C4-2B (cell line): ENCODE data around the gene TTC39B.

Source experiments
- H3K27ac ChIP-seq: fragments of 450-650 bp; 2 replicates; pipeline ENCODE4 v1.5.1; 2017
- CTCF ChIP-seq: fragments of 450-650 bp; conservative IDR thresholded peaks from 2 replicates; pipeline ENCODE4 v1.5.1; 2017; ENCODE audit warnings: mild to moderate bottlenecking
- ZFX ChIP-seq: fragments of 450-650 bp; IDR thresholded peaks from 2 replicates; pipeline ENCODE4 v1.6.1; 2017

TTC39B gene

GRCh38 chr9:15189481-15189880, 117.5 kb downstream of the TTC39B start:
- no peak overlapping the region for H3K27ac ChIP-seq

GRCh38 chr9:15187589-15187988, 119.4 kb downstream of the TTC39B start:
- TF ChIP-seq ZFX (no peak), CTCF (no peak)
- no peak overlapping the region for H3K27ac ChIP-seq

More at GRCh38 chr9:15189481-15189880, 117.5 kb downstream of the TTC39B start:
- TF ChIP-seq CTCF (no peak), ZFX (no peak)

- TF ChIP-seq CTCF (no peak), ZFX (no peak)
- H3K27ac ChIP-seq = no peak overlapping the region
Measured at GRCh38 chr9:15182730-15183129, 124.3 kb downstream of the TTC39B start.

GRCh38 chr9:15182101-15182551, 124.9 kb downstream of the TTC39B start:
- no peak for TF ChIP-seq ZFX
- TF ChIP-seq CTCF = no peak
- H3K27ac ChIP-seq = no peak overlapping the region

- no peak overlapping the region for H3K27ac ChIP-seq
- no peak for TF ChIP-seq ZFX
- no peak for TF ChIP-seq CTCF
Measured at GRCh38 chr9:15180124-15180523, 126.9 kb downstream of the TTC39B start.

GRCh38 chr9:15178631-15179030, 128.4 kb downstream of the TTC39B start:
- H3K27ac ChIP-seq = no peak overlapping the region
- TF ChIP-seq CTCF (no peak), ZFX (no peak)

GRCh38 chr9:15176836-15177235, 130.2 kb downstream of the TTC39B start:
- TF ChIP-seq CTCF = no peak
- no peak for TF ChIP-seq ZFX

More at GRCh38 chr9:15176836-15177235, 130.2 kb downstream of the TTC39B start:
- no peak overlapping the region for H3K27ac ChIP-seq
